MM.1S (cell line): ENCODE results near the gene ZNRF3.

Experiments used
- CTCF ChIP-seq: fragments of 300-600 bp; sonication (generic); IDR thresholded peaks from 2 replicates; pipeline ENCODE4 v1.5.1; 2016; ENCODE audit warnings: antibody characterized with exemption, low read length, mixed read lengths
- EZH2phosphoT487 ChIP-seq: fragments of 300-600 bp; sonication (generic); IDR thresholded peaks from 2 replicates; pipeline ENCODE4 v1.6.1; 2018; ENCODE audit warnings: antibody characterized with exemption, low read length

GRCh38 chr22:28951530-28951929 is 68.2 kb downstream of the ZNRF3 start:
- TF ChIP-seq CTCF: no peak
- no peak for TF ChIP-seq EZH2phosphoT487
